Pancreas (tissue), 10 donors: ENCODE data around the gene TRIM49. TPM values are rescaled to one million over a fixed set of nuclear protein-coding genes. Genes with fewer than 3 reads are reported as not detected.
A peak's percentile ranks its signal among the peaks of the same experiment; 100 is the strongest.
"Not testable (repeated sequence)": the region's sequence is repeated elsewhere in the genome, so short reads cannot be mapped to it uniquely, and the experiment has no call there.

Experiments
- ATAC-seq, 4 donors: fragments of 200-7000 bp; cut with Tn5 transposase; one replicate each; pipeline versions ENCODE4 v1.8.0 to v1.9.1; 2020; ENCODE audit warnings: mild to moderate bottlenecking in 4 of 4, moderate library complexity in 4 of 4
- DNase-seq, 6 donors: peaks; one replicate each; pipeline ENCODE4 v3.0.0-alpha.2; 2020
- FAIRE-seq: peaks from 2 replicates; lab custom pipeline; 2012; peaks lifted over from hg19 to GRCh38; lab: Jason Lieb, UNC
- H3K27ac ChIP-seq, 4 donors: fragments of 200-600 bp; sonication (generic); 1 replicate in 3 of 4; 2 replicates in 1 of 4; pipeline versions ENCODE4 v1.5.0 to v1.8.0; 2020
- H3K27me3 ChIP-seq, 4 donors: fragments of 200-600 bp; one replicate each; pipeline ENCODE4 v1.8.0; 2021
- H3K36me3 ChIP-seq, 3 donors: fragments of 200-600 bp; sonication (generic) in 1 of 3; one replicate each; pipeline versions ENCODE4 v1.5.0 to v1.8.0; 2020 to 2021
- H3K4me1 ChIP-seq, 3 donors: fragments of 200-600 bp; one replicate each; pipeline ENCODE4 v1.8.0; 2021
- H3K4me3 ChIP-seq, 4 donors: fragments of 200-600 bp; sonication (generic) in 2 of 4; one replicate each; pipeline versions ENCODE4 v1.5.0 to v1.8.0; 2020 to 2021
- H3K9me3 ChIP-seq, 4 donors: fragments of 200-600 bp; one replicate each; pipeline ENCODE4 v1.8.0; 2021
- WGBS, 2 donors: extraction: QIAGEN DNeasy Blood & Tissue Kit; methylation state at CpG; one replicate each; pipeline ENCODE4 v1.1.7; 2013; 5-methylcytosine and 5-hydroxymethylcytosine counted together
- intact Hi-C, 3 donors: fragments of 100-400 bp; cut with DNase I; formaldehyde crosslinking; loops; one replicate each; pipeline versions ENCODE4 v1.11.1 to v1.14.2; 2022
- polyA plus RNA-seq, 2 donors: library from polyadenylated mRNA; stranded (reverse); fragments of 200-250 nt; gene quantifications; one replicate each; pipeline ENCODE4 v1.2.3, GENCODE V29; 2013
- total RNA-seq, 6 donors: library from RNA; stranded (reverse); fragmentation: NEBNext Ultra II Directional in 4 of 6; extraction: Animal tissue kit (Norgen Biotek cat#: 25700) in 4 of 6; gene quantifications; one replicate each; pipeline versions ENCODE4 v1.2.1 to v1.2.4, GENCODE V29; 2021 to 2023
- donor health status: healthy with polysubstance abuse.
- donor health status: DM: no; HTN: no; CAD: no; lungs with moderate emphysema.
- donor health status: DM: no; HTN: no; CAD: no.
- donor health status: control.
- donor health status: control.
- donor health status: Bipolar disorder and iron deficiency.
- donor health status: DM: yes; HTN: yes; CAD: no.
- donor health status: DM: no; HTN: no; CAD: no.
- donor health status: DM: no; HTN: no; CAD: no.
- donor health status: DM: yes; HTN: yes; CAD: no.

Gene TRIM49
- total RNA-seq = not detected
- not detected for polyA plus RNA-seq

GRCh38 chr11:89808475-89808874, at the start of gene TRIM49:
Gene TRIM49, minus strand, starts transcription at chr11:89808575. Its CDS starts 4,106 bp downstream, at chr11:89804469.
- FAIRE-seq, intact Hi-C loops, H3K27ac ChIP-seq, H3K9me3 ChIP-seq, DNase-seq, H3K4me1 ChIP-seq, H3K4me3 ChIP-seq, H3K27me3 ChIP-seq, ATAC-seq, H3K36me3 ChIP-seq: not testable (repeated sequence)
- WGBS, 2 donors = 52 to 81% methylated on average over 2 of the region's 2 CpGs

- H3K27ac ChIP-seq, H3K9me3 ChIP-seq, H3K4me3 ChIP-seq, H3K27me3 ChIP-seq, H3K36me3 ChIP-seq, DNase-seq, H3K4me1 ChIP-seq, FAIRE-seq, ATAC-seq, intact Hi-C loops: not testable (repeated sequence)
- 23% methylated on average over 1 of the region's 2 CpGs; no CpG with 5 or more reads in 1 of the 2 donors for WGBS, 2 donors
Measured at GRCh38 chr11:89826694-89827093, 18.3 kb upstream of the TRIM49 start.

GRCh38 chr11:89820008-89820407, 11.6 kb upstream of the TRIM49 start:
- FAIRE-seq, H3K27me3 ChIP-seq, H3K9me3 ChIP-seq, ATAC-seq, H3K36me3 ChIP-seq, H3K4me1 ChIP-seq, intact Hi-C loops, H3K4me3 ChIP-seq, DNase-seq, H3K27ac ChIP-seq: not testable (repeated sequence)
- 41 to 57% methylated on average over 1 to 2 of the region's 3 CpGs for WGBS, 2 donors

- 53 to 70% methylated on average over 5 of the region's 5 CpGs for WGBS, 2 donors
Measured at GRCh38 chr11:89813535-89813934, 5.2 kb upstream of the TRIM49 start.

GRCh38 chr11:89787506-89788063, 20.8 kb downstream of the TRIM49 start:
- H3K27ac ChIP-seq, H3K27me3 ChIP-seq, H3K9me3 ChIP-seq, FAIRE-seq, intact Hi-C loops, H3K4me3 ChIP-seq, H3K36me3 ChIP-seq, ATAC-seq, H3K4me1 ChIP-seq: not testable (repeated sequence)
- DNase-seq = peak in 3 of 6 donors; percentile 8 to 21 (median 18)
- WGBS, 2 donors = 25 to 42% methylated on average over 20 to 36 of the region's 39 CpGs

More at GRCh38 chr11:89813535-89813934, 5.2 kb upstream of the TRIM49 start:
- FAIRE-seq, H3K4me3 ChIP-seq, H3K4me1 ChIP-seq, H3K36me3 ChIP-seq, H3K27ac ChIP-seq, ATAC-seq, H3K27me3 ChIP-seq, DNase-seq, intact Hi-C loops, H3K9me3 ChIP-seq: not testable (repeated sequence)

GRCh38 chr11:89785726-89786125, 22.6 kb downstream of the TRIM49 start:
- H3K9me3 ChIP-seq, H3K4me3 ChIP-seq, H3K36me3 ChIP-seq, FAIRE-seq, ATAC-seq, DNase-seq, H3K27ac ChIP-seq, H3K4me1 ChIP-seq, H3K27me3 ChIP-seq, intact Hi-C loops: not testable (repeated sequence)
- WGBS, 2 donors = 17 to 23% methylated on average over 4 to 12 of the region's 27 CpGs

GRCh38 chr11:89750822-89751221, 57.6 kb downstream of the TRIM49 start:
- H3K4me1 ChIP-seq, DNase-seq, ATAC-seq, H3K36me3 ChIP-seq, H3K27ac ChIP-seq, H3K9me3 ChIP-seq, FAIRE-seq, H3K4me3 ChIP-seq, H3K27me3 ChIP-seq, intact Hi-C loops: not testable (repeated sequence)

Other genes with a start within 250 kb of the TRIM49 start
- not detected for gene TRIM77, start 98.3 kb downstream of the TRIM49 start, total RNA-seq
- gene TRIM77, start 98.3 kb downstream of the TRIM49 start, polyA plus RNA-seq = not detected
- gene TRIM64B, start 69.9 kb upstream of the TRIM49 start, total RNA-seq = not detected
- gene TRIM64B, start 69.9 kb upstream of the TRIM49 start, polyA plus RNA-seq = not detected
- not detected for gene TRIM49D1, start 113.7 kb upstream of the TRIM49 start, total RNA-seq
- not detected for gene TRIM49D1, start 113.7 kb upstream of the TRIM49 start, polyA plus RNA-seq
- gene TRIM49D2, start 115.5 kb upstream of the TRIM49 start, total RNA-seq = not detected
- not detected for gene TRIM49D2, start 115.5 kb upstream of the TRIM49 start, polyA plus RNA-seq
- gene TRIM64, start 157.5 kb upstream of the TRIM49 start, total RNA-seq = not detected
- not detected for gene TRIM64, start 157.5 kb upstream of the TRIM49 start, polyA plus RNA-seq
- gene TRIM49C, start 222.5 kb upstream of the TRIM49 start, total RNA-seq = not detected
- gene TRIM49C, start 222.5 kb upstream of the TRIM49 start, polyA plus RNA-seq = under 1 TPM in 1 of 2 donors, not detected in 1; 0.05 TPM